Fibroblast of the conjunctiva (primary cell): ENCODE results near the gene MAPRE2.
"Not testable (repeated sequence)": the region's sequence is repeated elsewhere in the genome, so short reads cannot be mapped to it uniquely, and the experiment has no call there.

Experiments
- DNase-seq: peaks from one replicate; pipeline ENCODE4 v3.0.0-alpha.2; 2010; ENCODE audit warnings: low read depth

The MAPRE2 gene

GRCh38 chr18:35155398-35156117 lies 114.3 kb downstream of the MAPRE2 start:
- no peak for DNase-seq

DNA sequence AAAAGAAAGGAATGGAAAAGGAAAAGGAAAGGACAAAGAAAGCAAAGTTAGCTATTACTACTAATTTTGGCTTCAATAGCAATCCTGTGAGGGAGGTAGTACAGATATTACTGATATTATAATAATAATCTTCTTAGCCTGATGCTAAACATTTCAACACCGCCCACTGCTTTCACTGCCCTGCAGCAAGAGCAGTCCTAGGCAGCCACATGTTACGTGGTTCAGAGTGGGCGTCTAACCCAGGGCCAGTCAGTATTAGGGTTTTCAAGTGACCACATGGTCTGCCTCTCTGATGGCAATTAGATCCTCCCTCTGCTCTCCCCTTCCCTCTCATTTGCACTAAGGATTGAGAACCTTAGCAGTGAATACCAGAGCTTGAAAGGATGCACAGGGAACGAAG lies 116.0 kb downstream of the MAPRE2 start:
- no peak for DNase-seq

DNA sequence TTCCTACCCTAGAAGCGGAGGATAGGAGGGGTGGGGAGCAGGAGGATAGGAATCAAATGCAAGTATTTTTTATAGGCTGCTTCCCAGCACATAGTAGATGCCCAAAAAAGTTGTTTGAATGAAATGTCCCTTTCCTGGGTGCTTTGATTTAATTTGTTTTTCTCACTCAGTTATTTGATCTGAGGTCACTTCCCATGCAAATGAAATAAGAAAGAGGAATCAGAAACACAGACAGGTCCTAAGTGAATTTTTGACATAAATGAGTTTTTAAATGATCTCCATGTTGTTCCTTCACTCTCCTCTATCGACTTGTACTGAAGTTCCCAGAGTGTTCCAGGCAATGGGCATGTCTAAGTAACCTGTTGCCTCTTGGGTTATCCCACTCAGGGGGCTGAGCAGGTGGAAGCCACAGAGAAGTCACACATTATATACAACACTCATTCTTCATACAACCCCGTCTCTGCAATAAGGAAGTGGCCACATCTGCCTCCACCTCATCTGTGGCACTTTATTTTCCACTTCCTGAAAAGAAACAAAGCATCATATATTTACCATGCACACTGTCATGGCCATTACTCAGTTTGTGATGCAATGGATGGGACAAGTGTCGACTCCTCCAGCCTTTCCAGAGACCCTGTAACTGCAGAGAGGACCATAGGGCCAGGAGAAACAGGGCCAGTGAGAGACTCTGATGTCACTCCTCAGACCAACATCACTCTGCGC lies 117.7 kb downstream of the MAPRE2 start:
- no peak for DNase-seq

DNA sequence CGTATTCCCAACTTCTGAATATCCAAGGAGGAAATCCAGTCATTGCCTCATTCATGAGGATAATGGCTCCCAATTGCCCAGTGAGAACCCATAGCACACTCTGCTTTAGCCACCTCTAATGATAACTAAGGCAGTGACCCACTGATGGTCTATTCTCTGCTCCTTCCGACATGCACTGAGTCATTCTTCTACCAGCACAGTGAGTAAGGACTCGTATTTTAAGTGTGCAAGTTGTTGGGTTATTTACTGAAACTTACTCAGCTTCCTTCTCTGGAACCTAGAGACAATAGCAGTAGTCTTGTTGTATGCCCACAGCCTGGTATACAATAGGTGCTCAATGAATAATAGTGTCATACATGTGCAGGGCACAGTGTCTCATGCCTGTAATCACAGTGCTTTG lies 118.6 kb downstream of the MAPRE2 start:
- no peak for DNase-seq

GRCh38 chr18:35161485-35161884 lies 120.3 kb downstream of the MAPRE2 start:
- no peak for DNase-seq

- no peak for DNase-seq
Observed at GRCh38 chr18:35161934-35162333, 120.7 kb downstream of the MAPRE2 start.

DNA sequence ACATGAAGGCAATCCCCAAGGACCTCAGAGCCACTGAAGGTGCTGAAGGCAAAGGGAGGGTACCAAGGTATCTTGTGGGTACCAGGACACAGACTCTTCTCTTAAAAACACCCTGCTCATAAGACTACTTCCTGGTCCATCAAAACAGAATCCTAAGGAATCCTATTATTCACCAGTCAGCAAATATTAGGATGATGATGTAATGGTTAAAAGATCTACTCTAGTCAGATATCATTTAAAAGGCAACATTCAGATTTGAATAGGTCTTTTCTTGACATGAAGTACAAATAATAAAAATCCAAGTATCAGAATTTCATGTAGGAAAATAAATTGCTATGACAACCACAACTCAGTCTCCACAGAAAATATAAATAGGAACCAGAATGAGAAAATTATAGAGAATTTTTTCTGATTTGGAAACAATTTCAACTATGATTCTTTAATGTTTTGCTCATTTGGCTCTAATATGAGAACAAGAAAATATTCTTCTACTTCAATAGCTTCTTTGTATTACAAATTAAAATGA lies 121.9 kb downstream of the MAPRE2 start:
- DNase-seq, result no peak

- DNase-seq, result no peak
Observed at GRCh38 chr18:35163721-35164120, 122.5 kb downstream of the MAPRE2 start.

GRCh38 chr18:35164133-35164532 lies 122.9 kb downstream of the MAPRE2 start:
- DNase-seq, result no peak

- DNase-seq, result no peak
Observed at GRCh38 chr18:35167332-35167731, 126.1 kb downstream of the MAPRE2 start.

DNA sequence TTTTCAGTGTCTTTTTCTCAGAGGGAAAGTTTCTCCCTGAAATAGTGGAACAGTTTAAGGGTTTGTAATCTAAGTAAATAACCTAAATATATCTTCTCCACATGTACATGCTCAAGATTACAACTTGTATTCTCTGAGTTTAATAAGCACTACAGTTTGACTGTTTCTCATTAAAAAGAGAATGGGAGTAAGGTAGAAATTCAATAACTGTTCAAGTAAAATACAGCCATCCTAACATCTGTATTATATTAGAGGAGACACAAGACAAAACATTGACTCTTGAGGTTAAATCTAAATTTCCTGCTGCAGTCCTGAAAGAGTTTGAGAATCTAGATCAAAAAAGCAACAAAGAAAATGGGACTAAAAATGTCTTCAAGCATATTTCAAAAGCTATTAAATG lies 126.6 kb downstream of the MAPRE2 start:
- no peak for DNase-seq

- DNase-seq, result not testable (repeated sequence)
Observed at GRCh38 chr18:35170323-35170722, 129.1 kb downstream of the MAPRE2 start.

- no peak for DNase-seq
Observed at GRCh38 chr18:35171315-35171987, 130.2 kb downstream of the MAPRE2 start.

- DNase-seq, result no peak
Observed at GRCh38 chr18:35172009-35172408, 130.8 kb downstream of the MAPRE2 start.

- no peak for DNase-seq
Observed at GRCh38 chr18:35172451-35173035, 131.3 kb downstream of the MAPRE2 start.

GRCh38 chr18:35174093-35174731 lies 133.0 kb downstream of the MAPRE2 start:
- no peak for DNase-seq

DNA sequence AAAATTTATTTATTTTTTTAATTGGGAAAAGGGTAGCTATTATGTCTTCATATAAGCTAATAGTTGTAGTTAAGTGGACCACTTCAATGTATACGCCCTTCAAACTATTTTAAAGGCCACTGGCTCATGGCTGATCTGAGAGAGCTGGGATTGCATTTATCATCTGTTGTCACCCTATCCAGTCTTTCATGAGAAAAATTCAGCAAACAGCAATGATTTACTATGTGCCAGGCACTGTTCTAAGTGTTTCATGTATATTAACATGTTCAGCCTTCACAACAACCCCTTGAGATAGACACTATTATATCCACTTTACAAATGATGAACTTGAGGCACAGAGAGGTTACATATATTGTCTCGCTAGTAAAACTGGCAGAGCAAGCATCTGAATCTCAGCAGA lies 133.5 kb downstream of the MAPRE2 start:
- DNase-seq, result no peak

DNA sequence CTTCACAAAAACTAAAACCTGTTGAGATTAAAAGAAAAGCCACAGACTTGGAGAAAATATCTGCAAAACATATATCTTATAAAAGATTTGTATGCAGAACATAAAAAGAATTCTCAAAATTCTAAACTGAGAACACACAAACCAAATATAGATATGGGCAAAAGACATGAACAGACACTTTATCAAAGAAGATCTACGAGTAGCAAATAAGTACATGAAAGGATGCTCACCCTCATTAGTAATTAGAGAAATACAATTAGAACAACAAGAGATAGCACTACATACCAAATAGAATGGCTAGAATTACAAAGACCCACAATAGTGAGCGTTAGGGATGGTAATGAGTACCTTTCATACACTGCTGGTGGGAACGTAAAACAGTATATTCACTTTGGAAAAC lies 135.7 kb downstream of the MAPRE2 start:
- no peak for DNase-seq

DNA sequence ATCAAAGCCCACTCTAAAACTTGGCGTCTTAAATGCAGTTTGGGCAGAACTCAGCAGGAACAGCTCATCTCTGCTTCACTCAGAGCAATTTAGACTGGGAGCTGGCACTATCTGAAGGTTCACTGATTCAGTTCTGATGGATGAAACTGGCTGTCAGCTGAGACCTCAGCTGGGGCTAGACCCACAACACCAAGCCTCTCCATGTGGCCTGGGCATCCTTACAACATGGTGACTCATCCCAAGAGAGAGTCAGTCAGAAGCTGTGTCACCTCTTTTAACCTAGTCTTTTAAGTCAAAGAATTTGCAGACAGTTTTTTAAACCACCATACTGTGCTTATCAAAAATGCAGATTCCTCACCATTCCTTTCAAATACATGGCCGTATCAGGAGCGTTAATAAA lies 137.0 kb downstream of the MAPRE2 start:
- DNase-seq, result no peak

GRCh38 chr18:35179906-35180305 lies 138.7 kb downstream of the MAPRE2 start:
- no peak for DNase-seq

DNA sequence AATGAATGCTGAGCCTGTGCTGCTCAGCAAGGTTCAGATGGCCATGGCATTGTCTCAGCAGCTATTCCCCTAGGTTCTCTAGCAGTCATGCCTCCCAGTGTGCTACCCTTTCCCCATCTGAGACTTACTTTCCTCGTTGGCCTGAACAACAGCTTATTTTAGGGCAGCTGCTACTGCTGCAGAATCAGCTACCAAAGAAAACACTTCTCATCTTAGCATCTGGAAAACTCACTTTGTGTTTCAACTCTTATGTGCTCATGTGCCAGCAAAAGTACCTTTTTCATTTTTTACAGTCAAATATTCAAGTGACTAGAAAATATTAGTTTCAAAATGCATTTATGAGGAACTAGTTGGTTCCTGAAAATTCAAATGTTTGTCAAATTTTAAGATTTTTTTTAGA lies 139.2 kb downstream of the MAPRE2 start:
- no peak for DNase-seq

DNA sequence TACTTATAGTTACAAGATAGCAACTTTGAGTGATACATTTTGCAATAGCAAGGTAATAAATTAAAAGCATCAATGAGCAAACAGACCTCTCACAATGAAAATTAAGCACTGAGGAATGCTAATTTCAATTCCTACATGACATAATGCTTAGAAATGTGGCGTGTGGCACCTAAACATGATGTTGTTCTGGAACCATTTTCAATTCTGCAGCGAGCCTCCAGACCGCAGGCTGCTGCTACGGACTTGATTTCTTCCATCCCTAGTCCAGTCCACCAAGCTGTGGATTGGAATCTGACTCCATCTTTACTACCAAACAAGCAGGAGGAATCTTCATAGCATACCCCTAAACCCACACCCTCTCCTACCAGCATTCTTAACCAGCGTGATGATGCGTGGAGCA lies 140.9 kb downstream of the MAPRE2 start:
- DNase-seq, result no peak
